ENCODE measurements around the gene CLDN22.

The CLDN22 gene

GRCh38 chr4:183304538-183304937 lies 15.5 kb downstream of the CLDN22 start:
- no peak for DNase-seq (ENCODE audit: extremely low read depth, low read depth)

GRCh38 chr4:183304067-183304466 lies 16.0 kb downstream of the CLDN22 start:
- TF ChIP-seq, protein P1, sequence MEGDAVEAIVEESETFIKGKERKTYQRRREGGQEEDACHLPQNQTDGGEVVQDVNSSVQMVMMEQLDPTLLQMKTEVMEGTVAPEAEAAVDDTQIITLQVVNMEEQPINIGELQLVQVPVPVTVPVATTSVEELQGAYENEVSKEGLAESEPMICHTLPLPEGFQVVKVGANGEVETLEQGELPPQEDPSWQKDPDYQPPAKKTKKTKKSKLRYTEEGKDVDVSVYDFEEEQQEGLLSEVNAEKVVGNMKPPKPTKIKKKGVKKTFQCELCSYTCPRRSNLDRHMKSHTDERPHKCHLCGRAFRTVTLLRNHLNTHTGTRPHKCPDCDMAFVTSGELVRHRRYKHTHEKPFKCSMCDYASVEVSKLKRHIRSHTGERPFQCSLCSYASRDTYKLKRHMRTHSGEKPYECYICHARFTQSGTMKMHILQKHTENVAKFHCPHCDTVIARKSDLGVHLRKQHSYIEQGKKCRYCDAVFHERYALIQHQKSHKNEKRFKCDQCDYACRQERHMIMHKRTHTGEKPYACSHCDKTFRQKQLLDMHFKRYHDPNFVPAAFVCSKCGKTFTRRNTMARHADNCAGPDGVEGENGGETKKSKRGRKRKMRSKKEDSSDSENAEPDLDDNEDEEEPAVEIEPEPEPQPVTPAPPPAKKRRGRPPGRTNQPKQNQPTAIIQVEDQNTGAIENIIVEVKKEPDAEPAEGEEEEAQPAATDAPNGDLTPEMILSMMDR (IDR thresholded peaks at IDR 0.05; ENCODE audit: low read depth, low read length) = no peak

More at GRCh38 chr4:183304538-183304937, 15.5 kb downstream of the CLDN22 start:
- TF ChIP-seq, protein P1 (IDR thresholded peaks at IDR 0.05; ENCODE audit: low read depth, low read length) = no peak

DNA sequence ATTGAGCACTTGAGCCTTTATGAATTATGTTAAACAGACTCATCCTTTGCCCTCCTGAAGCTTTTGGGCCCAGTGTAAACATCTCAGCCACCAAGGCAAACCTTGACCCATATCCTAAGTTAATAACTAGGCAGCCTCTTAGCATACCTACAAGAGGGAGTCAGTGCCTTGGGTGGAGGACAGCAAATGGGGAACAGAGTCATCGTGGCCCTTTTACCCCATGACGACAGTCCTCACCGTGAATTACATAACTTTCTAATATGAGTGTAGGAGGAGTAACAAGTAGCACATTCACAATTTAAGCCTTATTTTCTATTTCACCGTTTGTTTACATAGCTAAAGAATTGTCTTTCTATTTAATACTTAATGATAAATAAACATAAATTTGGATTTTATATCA lies 16.8 kb downstream of the CLDN22 start:
- DNase-seq (ENCODE audit: extremely low read depth, low read depth) = no peak
- TF ChIP-seq, protein P1 (IDR thresholded peaks at IDR 0.05; ENCODE audit: low read depth, low read length) = no peak

More at GRCh38 chr4:183304067-183304466, 16.0 kb downstream of the CLDN22 start:
- no peak for DNase-seq (ENCODE audit: extremely low read depth, low read depth)

GRCh38 chr4:183300655-183301054 lies 19.4 kb downstream of the CLDN22 start:
- DNase-seq (ENCODE audit: extremely low read depth, low read depth) = no peak
- TF ChIP-seq, protein P1 (IDR thresholded peaks at IDR 0.05; ENCODE audit: low read depth, low read length) = no peak

DNA sequence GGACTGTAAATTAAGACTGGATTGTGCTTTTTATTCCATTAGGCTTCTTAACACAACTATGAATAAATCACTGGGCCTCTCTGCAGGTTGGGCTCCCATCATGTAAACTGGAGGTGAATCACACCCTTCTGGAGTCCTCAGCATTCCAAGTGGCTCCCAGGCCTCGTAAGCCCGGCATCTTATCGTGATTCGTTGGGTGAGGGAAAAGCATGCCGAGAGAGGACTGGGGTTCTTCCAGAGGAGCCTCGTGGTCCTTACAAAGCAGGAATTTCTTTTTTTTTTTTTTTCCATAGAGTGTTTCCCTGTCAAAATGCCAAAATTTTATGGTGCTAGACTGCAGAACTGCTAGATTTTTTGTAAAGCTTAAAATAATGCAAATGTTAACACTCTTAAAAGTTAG lies 20.0 kb downstream of the CLDN22 start:
- no peak for DNase-seq (ENCODE audit: extremely low read depth, low read depth)
- TF ChIP-seq, protein P1 (IDR thresholded peaks at IDR 0.05; ENCODE audit: low read depth, low read length) = no peak

GRCh38 chr4:183299464-183299863 lies 20.6 kb downstream of the CLDN22 start:
- TF ChIP-seq, protein P1 (IDR thresholded peaks at IDR 0.05; ENCODE audit: low read depth, low read length) = no peak

GRCh38 chr4:183297675-183298074 lies 22.4 kb downstream of the CLDN22 start:
- TF ChIP-seq, protein P1 (IDR thresholded peaks at IDR 0.05; ENCODE audit: low read depth, low read length) = no peak
- no peak for DNase-seq (ENCODE audit: extremely low read depth, low read depth)

More at GRCh38 chr4:183299464-183299863, 20.6 kb downstream of the CLDN22 start:
- no peak for DNase-seq (ENCODE audit: extremely low read depth, low read depth)
